NCI-H2029 treated with DMSO at 0.1 percent for 48 hours (cell line): ENCODE data around the gene PTPRT.

Source experiments
- DNase-seq: peaks from one replicate; lab custom pipeline; 2025; lab: John Stamatoyannopoulos, UW

The PTPRT gene

DNA sequence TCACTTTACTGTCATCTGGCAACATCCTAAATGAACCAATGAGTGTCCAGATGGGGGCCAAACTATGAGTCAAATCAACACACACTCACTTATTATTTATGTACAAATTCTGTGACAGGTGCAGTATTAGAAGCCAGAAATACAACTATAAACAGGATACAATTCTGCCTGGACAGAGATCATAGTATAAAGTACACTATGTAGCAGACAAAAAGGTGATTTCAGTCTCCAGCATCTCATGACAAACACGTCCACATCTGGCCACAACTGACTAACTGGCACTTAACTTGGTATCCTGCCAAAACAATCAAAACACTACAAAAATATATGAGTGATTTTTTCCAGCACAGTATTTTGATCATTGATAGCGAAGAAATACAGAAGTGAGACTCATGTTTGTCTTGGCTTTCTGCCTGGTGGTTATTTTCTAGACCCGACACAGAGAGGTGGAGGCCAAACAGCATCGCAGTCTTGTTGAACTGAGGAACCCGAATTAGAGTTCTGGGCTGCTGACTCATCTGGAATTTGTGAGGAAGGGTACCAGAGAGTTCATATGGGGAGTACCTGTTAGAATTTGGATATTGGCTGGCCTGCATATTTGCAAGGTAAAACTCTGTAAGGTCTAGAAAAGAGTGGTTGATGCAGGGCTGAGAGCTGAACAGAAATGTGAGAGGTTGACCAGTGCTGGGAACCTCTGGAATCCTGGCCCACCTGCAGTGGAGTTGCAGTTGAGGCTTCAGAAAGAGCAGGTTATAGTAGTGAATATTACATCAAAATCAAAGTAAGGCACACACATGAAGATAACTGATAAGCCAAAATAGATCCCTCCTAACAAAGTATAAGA is 475.2 kb downstream of the PTPRT start:
- DNase-seq, result peak; percentile 88

DNA sequence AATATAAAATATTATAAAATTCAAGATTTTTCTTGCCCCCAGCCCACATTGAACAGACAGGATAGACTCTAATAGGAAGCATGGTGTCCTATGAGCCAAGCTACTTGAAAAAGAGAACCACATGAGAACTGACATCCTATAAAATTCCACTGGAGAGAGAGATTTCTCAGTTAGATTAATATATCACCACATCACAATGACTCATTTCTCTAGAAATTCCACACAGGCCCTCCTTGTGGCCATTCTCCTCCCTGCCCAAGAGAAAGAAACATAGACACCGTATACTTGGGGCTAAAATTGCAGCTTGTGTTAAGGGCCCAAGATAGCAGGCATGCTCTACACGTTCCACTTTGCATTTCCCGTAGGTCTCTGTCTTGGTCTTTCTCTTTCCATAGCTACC is 481.4 kb downstream of the PTPRT start:
- DNase-seq, result no peak

DNA sequence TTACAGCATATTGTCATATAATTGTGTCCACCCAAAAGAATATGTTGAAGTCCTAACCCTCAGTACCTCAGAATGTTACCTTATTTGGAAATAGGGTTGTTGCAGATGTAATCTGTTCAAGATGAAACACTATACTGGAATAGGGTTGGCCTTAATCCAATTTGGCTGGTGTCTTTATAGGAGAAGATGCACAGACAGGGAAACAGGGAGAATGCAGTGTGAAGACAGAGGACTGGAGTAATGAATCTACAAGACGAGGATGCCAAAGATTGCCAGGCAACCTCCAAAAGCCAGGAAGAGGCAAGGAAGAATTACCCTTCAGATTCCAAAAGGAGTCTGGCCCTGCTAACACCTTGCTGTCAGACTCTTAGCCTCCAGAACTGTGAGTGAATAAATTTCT is 482.9 kb downstream of the PTPRT start:
- DNase-seq, result peak; percentile 86

DNA sequence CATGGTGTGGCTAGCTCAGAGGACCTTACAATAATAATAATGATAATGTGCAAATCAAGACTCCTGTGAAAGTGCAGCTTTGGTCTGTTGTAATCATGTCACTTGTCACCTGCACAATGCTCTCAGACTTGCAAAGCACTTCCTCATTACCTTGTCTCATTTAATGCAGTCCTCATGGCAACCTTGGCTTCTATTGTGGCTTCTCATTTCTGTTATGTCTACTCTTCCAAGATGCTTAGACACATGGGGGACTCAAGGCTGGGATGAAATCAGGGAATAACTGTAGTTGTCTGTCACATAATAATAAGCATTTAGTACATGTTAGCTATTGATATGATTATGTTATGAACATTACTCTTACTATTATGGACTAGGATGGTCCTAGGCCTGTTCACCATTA is 484.2 kb downstream of the PTPRT start:
- peak; percentile 33 for DNase-seq

DNA sequence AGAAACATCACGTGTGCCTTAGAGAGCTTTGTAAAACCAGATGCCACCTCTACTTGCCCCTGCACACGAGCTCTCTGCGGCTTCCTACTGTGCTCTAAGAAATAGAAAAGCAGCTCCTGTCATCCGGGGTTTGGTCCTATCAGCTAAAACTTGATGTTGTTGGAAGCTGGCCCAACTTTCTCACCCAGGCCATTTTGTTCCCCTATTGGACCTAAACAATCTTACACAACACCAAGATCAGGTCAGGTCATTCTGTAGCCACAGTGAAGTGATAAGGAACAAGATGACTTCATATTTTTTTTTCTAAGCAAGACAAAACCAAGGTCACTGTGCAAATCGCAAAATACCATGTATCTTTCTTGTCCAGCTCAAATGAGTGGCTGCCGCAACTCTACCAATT is 486.0 kb downstream of the PTPRT start:
- no peak for DNase-seq

DNA sequence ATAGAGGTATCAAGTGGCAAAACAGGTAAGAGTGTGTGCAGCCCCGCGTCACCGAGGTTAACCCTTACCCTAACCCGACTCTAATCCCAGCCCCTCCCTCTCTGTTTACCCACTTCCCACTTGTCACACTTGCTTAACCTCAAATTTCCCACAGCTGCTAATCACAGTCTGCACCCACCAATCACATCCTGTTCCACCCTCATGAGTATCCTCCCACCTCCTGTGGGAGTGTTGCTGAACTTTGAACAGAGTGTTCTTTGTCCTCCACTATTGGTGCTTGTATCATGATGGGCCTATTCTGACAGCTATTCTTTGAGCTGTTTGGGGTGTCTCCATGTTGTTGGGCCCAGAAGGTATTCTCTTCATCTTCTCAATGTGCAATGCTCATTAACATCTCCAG is 487.8 kb downstream of the PTPRT start:
- DNase-seq, result no peak

DNA sequence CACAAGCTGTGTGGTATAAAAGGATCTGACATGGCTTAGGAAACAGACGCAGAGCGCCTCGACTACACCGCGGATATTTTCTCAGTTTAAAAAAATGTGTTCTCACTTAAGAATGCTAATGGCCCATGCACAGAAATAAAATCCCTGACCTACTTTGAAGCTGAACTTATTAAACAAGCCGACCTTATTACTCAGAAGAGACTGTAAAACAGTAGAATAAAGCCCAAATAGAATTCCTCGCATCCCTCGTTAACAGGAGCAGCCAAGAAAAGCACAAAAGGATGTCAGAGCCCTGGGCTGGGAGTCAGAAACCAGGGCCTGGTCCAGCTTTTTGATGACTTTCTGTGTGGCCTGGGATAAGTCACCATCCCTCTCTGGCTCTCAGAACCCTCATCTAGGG is 489.3 kb downstream of the PTPRT start:
- DNase-seq, result no peak

DNA sequence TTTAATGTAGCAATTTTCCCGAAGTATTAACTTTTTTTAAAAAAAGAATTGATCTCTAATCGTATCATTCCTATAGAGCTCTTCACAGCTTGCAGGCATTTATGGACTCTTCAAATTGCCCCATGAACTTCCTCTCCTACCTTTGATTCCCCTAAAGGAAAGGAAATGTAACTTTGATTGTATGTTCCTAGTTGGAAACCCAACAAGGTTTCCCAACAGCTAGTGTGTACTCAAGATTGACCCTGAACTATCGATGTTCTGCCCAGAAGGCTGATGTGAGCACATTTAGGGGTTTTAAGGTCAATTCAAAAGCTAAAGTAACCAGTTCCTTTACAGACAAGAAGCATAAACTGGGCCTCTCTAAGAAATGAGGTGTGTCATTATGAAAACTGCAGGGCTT is 491.7 kb downstream of the PTPRT start:
- no peak for DNase-seq

DNA sequence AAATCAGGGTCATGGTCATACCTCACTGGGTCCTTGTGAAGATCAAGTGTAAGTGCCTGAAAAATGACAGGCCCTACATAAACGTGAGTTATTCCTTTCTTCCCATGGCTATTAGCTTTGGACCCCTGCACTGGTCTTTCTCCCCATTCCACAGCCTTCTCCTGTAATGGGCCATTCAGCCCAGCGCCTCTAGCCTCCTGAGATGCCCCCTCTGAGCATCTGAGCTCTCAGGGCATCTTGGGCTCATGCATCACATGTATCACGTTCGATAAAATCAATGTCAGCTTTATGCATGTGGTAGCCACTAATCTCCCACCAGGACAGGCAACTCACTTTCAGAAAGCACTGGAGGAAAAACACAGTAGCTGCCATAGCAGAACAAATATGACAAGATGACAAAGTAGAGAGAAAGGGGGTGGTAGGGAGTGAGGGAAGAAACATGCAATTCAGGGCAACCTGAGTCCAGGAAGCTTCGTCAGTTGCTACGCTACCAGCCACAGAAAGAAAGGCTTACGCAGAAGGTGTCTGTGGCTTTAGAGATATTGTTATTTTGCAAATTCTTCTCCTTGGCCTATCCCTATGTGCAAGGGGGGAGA is 498.8 kb downstream of the PTPRT start:
- no peak for DNase-seq

DNA sequence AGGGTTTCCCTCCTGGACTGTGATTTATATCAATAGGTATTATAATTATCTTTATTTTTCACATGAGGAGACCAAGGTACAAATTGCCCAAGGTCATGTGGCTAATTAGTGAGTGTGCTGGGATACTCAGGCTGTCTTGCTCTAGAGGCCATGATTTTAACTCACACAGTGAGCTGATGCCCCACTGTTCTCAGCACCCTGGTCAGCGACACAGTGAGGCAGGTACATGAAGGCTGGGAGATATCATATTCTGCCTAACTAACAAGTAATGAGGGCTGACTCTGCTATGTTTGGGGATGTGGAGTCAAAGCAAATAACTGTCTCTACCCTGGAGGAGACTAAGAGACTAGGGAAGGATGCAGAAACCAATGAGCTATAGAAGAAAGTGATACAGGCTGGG is 501.1 kb downstream of the PTPRT start:
- no peak for DNase-seq

DNA sequence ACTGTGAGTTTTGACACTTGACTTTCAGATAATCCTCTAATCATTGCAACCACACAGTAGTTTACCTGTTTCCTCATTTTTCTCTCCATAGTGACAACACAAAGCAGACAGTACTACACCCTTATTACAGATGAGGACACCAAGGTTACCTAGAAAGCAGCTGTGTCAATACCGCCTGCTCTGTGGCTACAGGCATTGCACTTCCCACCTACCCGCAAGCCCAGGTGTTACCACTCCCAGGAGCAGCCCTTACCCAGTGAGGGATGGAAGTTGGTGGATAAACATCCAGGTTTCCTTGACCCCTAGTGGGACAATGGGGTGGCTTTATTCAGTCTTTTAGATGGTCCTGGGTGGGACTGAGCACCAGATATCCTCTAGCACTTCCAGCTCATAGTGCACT is 503.6 kb downstream of the PTPRT start:
- peak; percentile 60 for DNase-seq

DNA sequence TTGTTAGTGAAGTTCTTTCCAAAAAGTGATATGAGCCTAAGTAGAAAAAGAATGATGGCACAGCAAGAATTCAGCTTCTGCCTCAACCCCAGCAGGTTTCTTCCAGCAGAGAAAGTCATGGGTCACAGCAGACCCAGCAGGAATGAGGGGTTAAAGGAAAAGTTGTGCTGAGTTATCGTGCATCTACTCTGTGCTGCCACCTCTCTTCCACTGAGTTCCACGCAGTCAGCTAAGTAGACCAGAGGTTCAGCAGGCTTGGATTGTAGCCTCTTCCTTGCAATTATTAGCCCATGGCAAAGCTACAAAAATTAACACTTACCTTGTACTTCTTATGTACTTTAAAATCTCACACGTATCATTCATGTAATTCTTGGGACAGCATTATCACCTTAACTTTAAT is 510.8 kb downstream of the PTPRT start:
- DNase-seq, result no peak

DNA sequence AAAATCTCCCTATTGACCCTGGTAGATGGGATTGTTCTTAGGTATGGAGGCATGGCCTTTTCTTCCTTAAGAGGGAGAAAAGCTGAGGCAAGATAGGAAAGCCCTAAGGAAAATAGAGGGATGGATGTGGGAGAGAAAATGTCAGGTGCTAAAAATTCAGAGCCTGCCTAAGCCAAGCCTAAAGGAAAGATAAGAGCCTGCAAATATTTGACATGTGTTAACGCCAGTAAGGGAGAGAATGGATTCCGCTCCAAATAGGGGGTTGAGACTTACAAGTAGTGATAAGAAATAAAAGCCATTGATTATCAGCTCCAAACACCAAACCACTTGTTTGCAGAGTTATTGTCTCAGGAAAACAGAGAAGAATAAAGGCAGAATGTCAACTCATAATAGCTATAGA is 533.6 kb downstream of the PTPRT start:
- no peak for DNase-seq

DNA sequence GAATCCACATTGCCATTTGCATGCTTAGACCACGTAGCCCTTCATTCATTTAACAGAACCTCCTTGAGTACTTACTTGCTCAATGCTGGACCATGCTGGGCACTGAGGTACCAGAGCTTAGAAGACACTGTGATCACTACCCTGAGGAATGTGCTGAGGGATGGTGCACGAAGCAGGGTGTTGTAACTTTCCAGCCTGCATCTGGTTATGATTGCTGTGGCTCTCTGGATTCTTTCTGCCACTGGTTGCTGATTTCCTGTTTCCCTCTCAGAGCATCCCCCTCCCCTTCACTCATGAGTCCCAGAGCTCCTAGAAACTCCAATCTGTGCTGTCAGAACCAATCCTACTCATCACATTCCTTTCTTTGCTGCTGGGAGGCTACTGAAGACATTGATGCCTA is 537.4 kb downstream of the PTPRT start:
- no peak for DNase-seq

DNA sequence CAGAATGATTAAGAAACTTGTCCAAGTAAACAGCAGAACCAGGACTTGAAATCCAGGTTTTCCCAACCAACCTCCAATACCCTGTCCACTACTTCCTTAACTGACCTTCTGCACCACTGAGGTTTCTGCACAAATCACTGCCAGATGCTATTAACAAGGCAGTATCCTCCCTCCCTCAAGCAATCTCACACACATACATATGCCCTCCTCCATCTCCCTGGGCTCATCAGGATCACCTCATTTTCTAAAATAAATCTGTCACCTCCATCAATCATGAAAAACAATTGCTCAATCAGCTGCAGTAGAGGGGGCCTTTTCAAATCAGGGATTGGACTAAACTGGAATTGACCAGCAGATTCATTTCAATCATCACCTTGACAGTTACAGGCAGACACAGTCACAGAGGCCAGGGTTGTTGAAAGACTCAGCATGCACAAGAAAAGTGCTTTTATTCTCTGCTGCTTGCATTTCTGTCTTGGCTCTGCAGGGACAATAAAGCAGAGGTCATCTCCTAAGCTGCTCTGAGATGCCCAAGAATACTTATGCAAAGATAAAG is 539.4 kb downstream of the PTPRT start:
- DNase-seq, result no peak

DNA sequence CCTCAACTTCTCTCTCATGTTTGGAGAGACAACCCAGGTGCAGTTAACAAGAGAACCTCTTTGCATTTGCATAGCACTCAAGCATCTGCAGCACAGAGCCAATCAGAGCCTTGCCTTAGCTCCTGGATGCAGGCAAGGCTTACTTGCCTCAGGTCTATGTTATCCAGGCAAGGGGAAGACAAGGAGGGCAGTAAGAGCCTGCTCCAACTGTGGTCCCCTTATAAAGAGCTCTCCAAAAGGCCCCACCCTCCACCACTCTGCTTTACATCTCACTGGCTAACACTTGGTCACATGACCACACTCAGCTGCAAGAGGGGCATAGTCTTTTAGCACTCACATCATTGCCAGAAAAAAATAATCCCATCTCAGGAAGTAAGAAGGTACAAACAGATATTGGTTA is 540.0 kb downstream of the PTPRT start:
- no peak for DNase-seq

DNA sequence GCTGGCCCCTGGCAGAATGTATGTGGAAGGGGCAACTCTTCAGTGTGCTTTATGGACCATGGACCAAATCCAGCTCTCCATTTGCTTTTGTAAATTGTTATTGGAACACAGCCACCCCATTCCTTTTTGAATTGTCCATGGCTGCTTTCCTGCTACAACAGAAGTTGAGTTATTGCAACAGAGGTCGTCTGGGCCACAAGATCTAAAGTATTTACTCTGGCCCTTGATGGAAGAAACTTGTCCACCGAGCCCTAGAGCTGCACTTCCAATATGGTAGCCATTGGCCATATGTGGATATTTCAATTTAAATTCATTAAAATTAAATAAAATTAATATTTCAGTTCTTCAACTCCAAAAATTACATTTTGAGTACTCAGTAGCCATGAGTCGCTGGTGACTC is 543.5 kb downstream of the PTPRT start:
- DNase-seq, result peak; percentile 34

DNA sequence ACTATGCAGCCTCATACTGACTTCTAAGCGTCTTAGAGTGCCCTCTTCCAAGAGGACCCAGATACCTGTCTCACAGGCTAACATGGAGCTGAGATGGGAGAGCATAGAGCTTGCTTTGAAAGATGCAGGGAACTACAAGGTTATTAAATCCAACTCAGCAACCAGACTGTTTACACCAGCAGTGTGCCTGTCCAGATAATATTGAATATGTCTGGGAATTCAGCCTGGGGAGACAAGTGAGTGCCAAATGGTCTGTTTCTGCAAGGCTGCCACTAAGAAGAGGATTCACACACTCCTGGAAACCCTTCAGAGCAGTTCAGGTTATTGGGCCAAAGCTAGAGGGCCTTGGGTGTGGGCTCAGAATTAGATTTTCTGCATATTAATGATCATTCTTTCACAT is 547.8 kb downstream of the PTPRT start:
- DNase-seq, result no peak

DNA sequence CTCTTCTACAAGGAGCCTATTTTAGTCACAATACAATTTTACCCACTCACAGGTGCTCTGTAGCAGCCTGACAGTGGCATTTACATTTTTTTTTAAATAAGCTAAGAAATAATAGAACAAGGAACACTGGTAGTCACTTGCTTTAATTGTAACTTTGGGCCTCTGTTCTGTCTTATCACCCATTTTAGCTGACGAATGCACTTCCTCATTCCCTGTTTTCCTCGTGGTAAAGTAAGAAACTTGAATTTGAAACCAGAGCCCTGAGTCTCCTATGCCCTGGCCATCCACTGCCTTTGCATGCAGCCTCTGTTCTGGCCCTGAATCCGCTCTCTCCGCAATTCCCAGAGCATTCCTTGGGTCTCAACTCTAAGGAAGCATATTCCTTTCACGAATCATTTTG is 550.6 kb downstream of the PTPRT start:
- DNase-seq, result no peak

DNA sequence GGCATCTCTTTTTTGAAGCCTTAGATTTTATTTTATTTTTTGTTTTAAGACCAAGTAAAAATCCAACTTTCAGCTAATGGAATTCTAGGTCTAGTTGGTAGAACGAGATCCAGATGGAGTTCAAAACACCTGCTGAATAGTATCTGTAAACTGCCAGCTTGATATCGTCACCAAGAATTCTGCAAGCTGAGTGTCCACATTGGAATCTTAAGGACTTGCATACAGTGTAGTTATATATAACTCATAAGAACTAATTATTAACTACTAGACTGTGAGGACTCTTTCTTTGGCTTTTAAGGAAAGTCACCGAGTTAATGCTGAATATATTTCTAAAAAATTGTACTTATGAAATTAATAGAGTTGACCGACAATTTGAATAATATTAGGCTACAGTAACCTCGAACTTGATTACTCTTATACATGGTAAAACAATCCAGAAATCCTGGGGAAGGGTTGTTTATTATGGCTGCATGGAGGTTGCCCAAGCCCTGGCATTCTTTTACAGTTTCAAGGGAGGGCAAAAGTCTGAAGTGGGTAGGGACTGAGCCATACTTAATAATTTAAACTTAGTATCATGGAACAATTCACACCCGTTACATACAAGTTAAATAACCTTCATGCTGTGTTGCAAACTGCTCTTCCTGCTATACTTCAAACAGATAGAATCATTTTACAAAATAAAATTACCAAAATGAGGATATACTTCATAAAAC is 553.9 kb downstream of the PTPRT start:
- no peak for DNase-seq

DNA sequence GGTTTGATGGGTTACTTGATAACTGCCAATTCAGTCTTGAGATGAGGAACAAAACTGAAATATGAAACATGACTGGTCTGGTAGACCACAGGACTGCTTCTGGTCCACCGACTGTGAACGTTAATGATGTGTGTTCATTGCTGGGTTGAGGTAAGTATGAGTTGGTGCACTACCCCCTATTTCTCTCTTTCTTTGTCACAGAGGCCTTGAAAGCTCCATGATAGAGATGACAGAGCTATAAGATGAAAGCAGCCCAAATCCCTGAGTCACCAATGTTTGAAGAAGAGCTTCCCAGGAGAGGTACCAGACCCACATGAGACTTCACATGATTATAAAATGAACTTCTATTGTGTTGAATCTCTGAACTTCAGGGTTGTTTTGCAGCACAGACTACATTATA is 555.5 kb downstream of the PTPRT start:
- no peak for DNase-seq

DNA sequence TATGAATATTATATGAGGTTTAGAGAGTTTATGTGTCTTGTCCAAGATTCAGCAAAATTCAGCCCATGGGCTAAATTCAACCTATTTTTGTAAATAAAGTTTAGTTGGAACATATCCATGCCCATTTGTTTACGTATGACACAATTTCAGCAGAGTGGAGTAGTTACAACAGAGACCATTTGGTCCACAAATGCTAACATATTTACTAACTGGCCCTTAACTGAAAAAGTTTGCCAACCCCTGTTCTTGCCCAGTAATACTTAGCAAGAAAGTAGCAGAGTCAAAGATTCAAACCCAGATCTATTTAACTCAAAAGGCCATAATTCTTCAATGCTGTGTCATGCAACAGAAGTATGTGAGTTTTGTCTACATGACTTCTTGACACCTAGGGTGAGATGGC is 561.0 kb downstream of the PTPRT start:
- DNase-seq, result no peak

DNA sequence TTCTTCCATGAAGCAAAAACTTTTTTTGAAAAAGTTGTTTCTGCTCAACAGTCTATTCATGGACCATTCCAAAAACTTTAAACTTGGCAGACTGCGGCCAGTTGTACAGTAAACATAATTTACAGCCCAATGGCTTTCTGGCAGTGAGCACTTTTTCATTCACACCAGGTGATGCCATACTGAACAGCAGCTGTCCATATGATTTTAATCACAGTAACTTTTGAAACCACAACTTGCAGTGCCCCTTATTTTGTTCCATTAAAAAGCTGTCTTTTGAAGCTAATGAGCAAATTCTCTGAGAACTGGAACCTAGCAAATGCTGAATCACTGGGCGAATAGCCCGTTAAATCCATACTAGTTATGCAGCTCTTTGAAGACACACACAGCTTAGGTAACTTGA is 576.6 kb downstream of the PTPRT start:
- DNase-seq, result no peak
